HepG2 (cell line): ENCODE results near the gene FBXL7. TPM values are rescaled to one million over a fixed set of nuclear protein-coding genes. Genes with fewer than 3 reads are reported as not detected.

Experiments used
- ATAC-seq: fragments of 200-7000 bp; cut with Tn5 transposase; 3 replicates; pipeline ENCODE4 v1.9.1; 2020; ENCODE audit warnings: mild to moderate bottlenecking, moderate library complexity
- BruUV-seq: library from RNA; stranded (reverse); fragments of 400-500 nt; replicated peaks from 2 replicates; lab custom pipeline; 2021; lab: Mats Ljungman, UMichigan
- CTCF ChIA-PET: fragments of 300-600 bp; formaldehyde crosslinking; extraction: SDS; loops from one replicate; lab custom pipeline; 2021; ENCODE audit warnings: low total read pairs, inconsistent platforms, low intra/inter-chr PET ratio; lab: Yijun Ruan, JAX
- POLR2A ChIA-PET: fragments of 350-600 bp; sonication (Branson Sonifier 250); formaldehyde crosslinking; loops from one replicate; lab custom pipeline; 2020; ENCODE audit warnings: antibody characterized with exemption, inconsistent platforms; lab: Yijun Ruan, JAX
- DNase-seq: peaks from one replicate; pipeline ENCODE4 v3.0.0-alpha.2; 2015; ENCODE audit warnings: low spot score
- FAIRE-seq: peaks from 3 replicates; lab custom pipeline; 2011; peaks lifted over from hg19 to GRCh38; lab: Jason Lieb, UNC
- H2AFZ ChIP-seq: one replicate; pipeline ENCODE4 v1.6.1; 2011; ENCODE audit warnings: low read length, inconsistent platforms
- H3K27ac ChIP-seq: fragments of 300-600 bp; 3 replicates; pipeline ENCODE4 v1.8.0; 2011; ENCODE audit warnings: mixed run types, mild to moderate bottlenecking, mixed read lengths, low read length, inconsistent platforms; ENCODE audit not compliant: insufficient read depth; ENCODE audit errors: extremely low read length
- H3K27me3 ChIP-seq, 2 experiments: fragments of 200-600 bp in 1 of 2; 2 replicates in 1 of 2; 3 replicates in 1 of 2; pipeline versions ENCODE4 v1.6.0 to v1.8.0; 2011; ENCODE audit warnings: low read length in 2 of 2, mild to moderate bottlenecking in 2 of 2, moderate library complexity in 2 of 2, inconsistent platforms in 1 of 2; ENCODE audit not compliant: insufficient read depth in 2 of 2, control insufficient read depth in 1 of 2
- H3K36me3 ChIP-seq, 2 experiments: fragments of 200-600 bp in 1 of 2; replicated peaks in 1 of 2; 2 replicates in 1 of 2; 3 replicates in 1 of 2; pipeline versions ENCODE4 v1.5.1 to v1.8.0; 2011; ENCODE audit warnings: low read length in 2 of 2, inconsistent platforms in 1 of 2; ENCODE audit not compliant: insufficient read depth in 2 of 2, control insufficient read depth in 1 of 2
- H3K4me1 ChIP-seq: 2 replicates; pipeline ENCODE4 v1.5.1; 2012; ENCODE audit warnings: low read length, inconsistent platforms; ENCODE audit not compliant: insufficient read depth
- H3K4me2 ChIP-seq: 2 replicates; pipeline ENCODE4 v1.6.0; 2011; ENCODE audit warnings: low read depth, low read length, inconsistent platforms
- H3K4me3 ChIP-seq, 3 experiments: fragments of 200-600 bp in 1 of 3; sonication (generic), shearing (Covaris generic) in 1 of 3; replicated peaks in 1 of 3; 2 replicates each; pipeline ENCODE4 v1.5.1; 2011 to 2016; ENCODE audit warnings: low read length in 3 of 3, inconsistent platforms in 2 of 3, low read depth in 2 of 3, mild to moderate bottlenecking in 2 of 3, control low read depth in 1 of 3, mixed read lengths in 1 of 3; ENCODE audit not compliant: insufficient read depth in 1 of 3
- H3K79me2 ChIP-seq: one replicate; pipeline ENCODE4 v1.6.1; 2011; ENCODE audit warnings: low read length, inconsistent platforms; ENCODE audit not compliant: insufficient read depth
- H3K9ac ChIP-seq: 2 replicates; pipeline ENCODE4 v1.6.0; 2011; ENCODE audit warnings: mild to moderate bottlenecking, low read depth, low read length, inconsistent platforms; ENCODE audit not compliant: insufficient read depth
- H3K9me3 ChIP-seq: 2 replicates; pipeline ENCODE4 v1.5.1; 2012; ENCODE audit warnings: mild to moderate bottlenecking, low read length
- H4K20me1 ChIP-seq: 2 replicates; pipeline ENCODE4 v1.6.0; 2011; ENCODE audit warnings: inconsistent platforms, mild to moderate bottlenecking, low read length, moderate library complexity; ENCODE audit not compliant: insufficient read depth
- IKZF1 ChIP-seq: fragments of 450-650 bp; IDR thresholded peaks from 2 replicates; pipeline ENCODE4 v1.7.1; 2016
- JARID2 ChIP-seq: sonication (generic); formaldehyde crosslinking; IDR thresholded peaks from 2 replicates; pipeline ENCODE4 v1.8.1; 2023; ENCODE audit warnings: missing genetic modification reagents, inconsistent platforms; ENCODE audit not compliant: insufficient replicate concordance
- JUND ChIP-seq: sonication (generic); formaldehyde crosslinking; IDR thresholded peaks from 2 replicates; pipeline ENCODE4 v1.8.0; 2022; ENCODE audit warnings: mild to moderate bottlenecking, missing genetic modification reagents
- MTA3 ChIP-seq: sonication (generic); formaldehyde crosslinking; IDR thresholded peaks from 2 replicates; pipeline ENCODE4 v1.4.0; 2020; ENCODE audit warnings: missing genetic modification reagents
- NCOA2 ChIP-seq: sonication (generic); formaldehyde crosslinking; IDR thresholded peaks from 2 replicates; pipeline ENCODE4 v1.8.0; 2022; ENCODE audit warnings: inconsistent platforms
- PHF21A ChIP-seq: sonication (generic); formaldehyde crosslinking; IDR thresholded peaks from 2 replicates; pipeline ENCODE4 v1.5.0; 2020; ENCODE audit warnings: mild to moderate bottlenecking, missing genetic modification reagents
- RFX3 ChIP-seq: IDR thresholded peaks from 2 replicates; pipeline ENCODE4 v1.6.1; 2016; ENCODE audit warnings: missing biosample characterization, missing genetic modification reagents
- RXRB ChIP-seq: IDR thresholded peaks from 2 replicates; pipeline ENCODE4 v1.6.1; 2016; ENCODE audit warnings: borderline replicate concordance, missing genetic modification reagents, missing compliant biosample characterization
- SMARCE1 ChIP-seq: fragments of 450-650 bp; IDR thresholded peaks from 2 replicates; pipeline ENCODE4 v1.6.1; 2017; ENCODE audit warnings: borderline replicate concordance
- SP2 ChIP-seq: sonication (generic); formaldehyde crosslinking; IDR thresholded peaks from 2 replicates; pipeline ENCODE4 v1.5.1; 2020; ENCODE audit warnings: mild to moderate bottlenecking, missing genetic modification reagents
- ZC3H13 ChIP-seq: sonication (generic); formaldehyde crosslinking; IDR thresholded peaks from 2 replicates; pipeline ENCODE4 v1.8.1; 2023; ENCODE audit warnings: mild to moderate bottlenecking, missing genetic modification reagents, moderate library complexity
- ZNF296 ChIP-seq: sonication (generic); formaldehyde crosslinking; conservative IDR thresholded peaks from 2 replicates; pipeline ENCODE4 v1.5.0; 2020; ENCODE audit warnings: mild to moderate bottlenecking, missing genetic modification reagents
- ZNF326 ChIP-seq: sonication (generic); formaldehyde crosslinking; IDR thresholded peaks from 2 replicates; pipeline ENCODE4 v1.4.0; 2020; ENCODE audit warnings: missing genetic modification reagents, borderline replicate concordance
- ZNF549 ChIP-seq: sonication (generic); formaldehyde crosslinking; IDR thresholded peaks from 2 replicates; pipeline ENCODE4 v1.5.0; 2020; ENCODE audit warnings: missing genetic modification reagents
- ZNF572 ChIP-seq: sonication (generic); formaldehyde crosslinking; IDR thresholded peaks from 2 replicates; pipeline ENCODE4 v1.5.1; 2020; ENCODE audit warnings: mild to moderate bottlenecking, missing genetic modification reagents
- ZNF788 ChIP-seq: sonication (generic); formaldehyde crosslinking; IDR thresholded peaks from 2 replicates; pipeline ENCODE4 v1.5.0; 2020; ENCODE audit warnings: mild to moderate bottlenecking, missing genetic modification reagents, borderline replicate concordance
- WGBS: methylation state at CpG from one replicate; pipeline ENCODE4 v1.1.6; 2017; ENCODE audit warnings: low lambda C conversion rate; 5-methylcytosine and 5-hydroxymethylcytosine counted together
- in situ Hi-C: cut with HindIII; loops from 2 replicates; pipeline ENCODE4 v1.10.0; 2017; ENCODE audit warnings: low pct_unique_long_range_greater_than_20kb; ENCODE audit not compliant: extremely low pct_ligation_motif_present
- intact Hi-C: fragments of 100-400 bp; cut with micrococcal nuclease; formaldehyde crosslinking; loops from one replicate; pipeline ENCODE4 v1.10.0; 2022; ENCODE audit not compliant: unreplicated experiment
- polyA plus RNA-seq, 8 experiments: library from polyadenylated mRNA; depleted of rRNA in 3 of 8; stranded (reverse) in 7 of 8; unstranded in 1 of 8; fragments of >200 nt; fragmentation: Illumina TruSeq in 4 of 8; extraction: Trizol in 4 of 8; gene quantifications; 2 replicates each; pipeline versions ENCODE4 v1.2.1 to v1.2.3, GENCODE V29; 2011 to 2016; ENCODE audit warnings: low read depth in 4 of 8, missing spikeins in 1 of 8, mixed read lengths in 1 of 8; ENCODE audit not compliant: insufficient read depth in 1 of 8
- total RNA-seq, 5 experiments: library from RNA; depleted of rRNA; stranded (reverse); fragments of >200 nt; fragmentation: Illumina TruSeq; extraction: Trizol; gene quantifications; 2 replicates each; pipeline ENCODE4 v1.2.3, GENCODE V29; 2016; ENCODE audit warnings: low read depth in 1 of 5
- TF ChIP-seq, protein P1 (sequence below): IDR thresholded peaks from 2 replicates; pipeline ENCODE4 v1.6.1; 2016; ENCODE audit warnings: missing genetic modification reagents, missing compliant biosample characterization
- TF ChIP-seq, protein P2 (sequence below), 2 experiments: sonication (generic) in 1 of 2; formaldehyde crosslinking in 1 of 2; IDR thresholded peaks; 2 replicates each; pipeline versions ENCODE4 v1.4.0 to v1.6.1; 2016 to 2020; ENCODE audit warnings: borderline replicate concordance in 1 of 2, low read depth in 1 of 2, mild to moderate bottlenecking in 1 of 2, missing genetic modification reagents in 1 of 2

Gene FBXL7
- total and polyA plus RNA-seq, 2 of the 13 experiments (the other 11 are each of a cell fraction or from before 2014, with no cell fraction given), result 0.07 TPM; not detected in 1

DNA sequence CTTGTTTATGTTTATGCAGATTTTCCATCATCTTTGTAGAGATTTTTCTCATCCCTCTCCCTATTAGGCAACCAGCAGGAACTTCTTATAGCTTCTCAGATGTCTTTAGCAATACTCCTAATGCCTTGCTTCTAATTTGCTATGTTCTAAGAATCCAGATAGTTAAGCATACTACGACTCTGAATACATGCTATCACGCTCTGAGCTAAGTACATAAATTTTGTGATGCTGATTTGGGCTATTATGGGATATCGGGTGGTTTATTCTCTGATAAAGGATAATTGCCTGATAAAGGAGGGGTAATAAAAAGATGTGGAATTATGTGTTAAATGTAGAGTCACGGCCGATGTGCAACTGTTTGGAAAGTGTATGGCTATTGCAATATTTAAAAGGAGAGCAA is 6.5 kb upstream of the FBXL7 start:
- TF ChIP-seq, protein P1, sequence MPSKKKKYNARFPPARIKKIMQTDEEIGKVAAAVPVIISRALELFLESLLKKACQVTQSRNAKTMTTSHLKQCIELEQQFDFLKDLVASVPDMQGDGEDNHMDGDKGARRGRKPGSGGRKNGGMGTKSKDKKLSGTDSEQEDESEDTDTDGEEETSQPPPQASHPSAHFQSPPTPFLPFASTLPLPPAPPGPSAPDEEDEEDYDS (CRISPR knock-in tag), result no peak
- TF ChIP-seq JUND (CRISPR knock-in tag) (no peak), IKZF1 (no peak), SMARCE1 (no peak), ZNF549 (no peak), PHF21A (CRISPR knock-in tag) (no peak), NCOA2 (no peak), ZNF572 (no peak), ZC3H13 (CRISPR knock-in tag) (no peak), MTA3 (CRISPR knock-in tag) (no peak), RXRB (CRISPR knock-in tag) (no peak), ZNF788 (CRISPR knock-in tag) (no peak), JARID2 (no peak), RFX3 (CRISPR knock-in tag) (no peak), ZNF296 (CRISPR knock-in tag) (no peak), ZNF326 (CRISPR knock-in tag) (no peak), SP2 (no peak)
- TF ChIP-seq, protein P2, sequence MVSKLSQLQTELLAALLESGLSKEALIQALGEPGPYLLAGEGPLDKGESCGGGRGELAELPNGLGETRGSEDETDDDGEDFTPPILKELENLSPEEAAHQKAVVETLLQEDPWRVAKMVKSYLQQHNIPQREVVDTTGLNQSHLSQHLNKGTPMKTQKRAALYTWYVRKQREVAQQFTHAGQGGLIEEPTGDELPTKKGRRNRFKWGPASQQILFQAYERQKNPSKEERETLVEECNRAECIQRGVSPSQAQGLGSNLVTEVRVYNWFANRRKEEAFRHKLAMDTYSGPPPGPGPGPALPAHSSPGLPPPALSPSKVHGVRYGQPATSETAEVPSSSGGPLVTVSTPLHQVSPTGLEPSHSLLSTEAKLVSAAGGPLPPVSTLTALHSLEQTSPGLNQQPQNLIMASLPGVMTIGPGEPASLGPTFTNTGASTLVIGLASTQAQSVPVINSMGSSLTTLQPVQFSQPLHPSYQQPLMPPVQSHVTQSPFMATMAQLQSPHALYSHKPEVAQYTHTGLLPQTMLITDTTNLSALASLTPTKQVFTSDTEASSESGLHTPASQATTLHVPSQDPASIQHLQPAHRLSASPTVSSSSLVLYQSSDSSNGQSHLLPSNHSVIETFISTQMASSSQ (IDR thresholded peaks at IDR 0.05; ENCODE audit: low read depth), result no peak
- TF ChIP-seq, protein P2 (CRISPR knock-in tag; IDR thresholded peaks at IDR 0.05; ENCODE audit: borderline replicate concordance), result no peak
- no TSS peak for BruUV-seq
- WGBS, result 11% methylated on average over 5 of the region's 5 CpGs
- Histone ChIP-seq H3K9me3 (no peaks in the 10 kb centered on the region), H3K79me2 (no peaks in the 10 kb centered on the region), H3K4me3 (no peak overlapping the region), H3K4me1 (no peaks in the 10 kb centered on the region), H3K27ac (no peak overlapping the region), H3K4me2 (no peak overlapping the region), H3K36me3 (no peaks in the 10 kb centered on the region), H3K27me3 (peaks cover 0 to 4% of the 10 kb centered on the region in 2 experiments; a peak in 1 of 5 replicates), H3K9ac (no peak overlapping the region), H2AFZ (no peak overlapping the region), H4K20me1 (no peaks in the 10 kb centered on the region)
- no peak for FAIRE-seq
- ATAC-seq, result no peak
- DNase-seq, result no peak
- ChIA-PET CTCF (no interaction called here), POLR2A (no interaction called here)
- in situ Hi-C loops (no loop called here), intact Hi-C loops (no loop called here)
